Subcutaneous adipose tissue (tissue), 4 donors: Measurements from ENCODE around the gene RSL24D1. TPM values are rescaled to one million over a fixed set of nuclear protein-coding genes. Genes with fewer than 3 reads are reported as not detected.

Experiments used
- total RNA-seq, 4 donors: library from RNA; depleted of rRNA; stranded (reverse); fragments of >200 nt; gene quantifications; one replicate each; pipeline ENCODE4 v1.1.0, GENCODE V29; 2016
- TF ChIP-seq, protein P1 (sequence below): fragments of 450-650 bp; IDR thresholded peaks from one replicate; pipeline ENCODE4 v1.5.1; 2016; ENCODE audit warnings: low read depth, mild to moderate bottlenecking, control low read depth, antibody characterized with exemption, moderate library complexity

RSL24D1 gene
- total RNA-seq, 4 donors from 2014 or later: 53.3 to 101 (median 74.3) TPM

DNA sequence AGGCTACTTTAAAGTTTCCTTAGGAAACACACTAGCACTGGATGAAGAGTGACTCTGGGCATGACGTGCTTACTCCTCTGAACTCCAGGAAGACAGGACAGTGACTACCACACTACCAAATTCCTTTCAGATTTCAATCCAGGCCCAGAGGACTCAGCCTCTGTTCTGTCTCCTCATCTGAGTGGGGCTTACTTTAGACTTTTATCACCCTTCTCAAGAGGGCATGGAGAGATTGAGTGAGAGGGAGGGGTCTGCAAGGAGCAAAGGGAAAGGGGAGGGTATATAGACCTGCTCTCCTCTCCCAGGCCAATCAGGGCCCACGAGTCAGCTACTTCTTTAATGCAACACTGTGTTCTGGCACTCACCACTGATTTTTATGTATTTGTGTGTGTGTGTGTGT is 29.4 kb upstream of the RSL24D1 start:
- TF ChIP-seq, protein P1, sequence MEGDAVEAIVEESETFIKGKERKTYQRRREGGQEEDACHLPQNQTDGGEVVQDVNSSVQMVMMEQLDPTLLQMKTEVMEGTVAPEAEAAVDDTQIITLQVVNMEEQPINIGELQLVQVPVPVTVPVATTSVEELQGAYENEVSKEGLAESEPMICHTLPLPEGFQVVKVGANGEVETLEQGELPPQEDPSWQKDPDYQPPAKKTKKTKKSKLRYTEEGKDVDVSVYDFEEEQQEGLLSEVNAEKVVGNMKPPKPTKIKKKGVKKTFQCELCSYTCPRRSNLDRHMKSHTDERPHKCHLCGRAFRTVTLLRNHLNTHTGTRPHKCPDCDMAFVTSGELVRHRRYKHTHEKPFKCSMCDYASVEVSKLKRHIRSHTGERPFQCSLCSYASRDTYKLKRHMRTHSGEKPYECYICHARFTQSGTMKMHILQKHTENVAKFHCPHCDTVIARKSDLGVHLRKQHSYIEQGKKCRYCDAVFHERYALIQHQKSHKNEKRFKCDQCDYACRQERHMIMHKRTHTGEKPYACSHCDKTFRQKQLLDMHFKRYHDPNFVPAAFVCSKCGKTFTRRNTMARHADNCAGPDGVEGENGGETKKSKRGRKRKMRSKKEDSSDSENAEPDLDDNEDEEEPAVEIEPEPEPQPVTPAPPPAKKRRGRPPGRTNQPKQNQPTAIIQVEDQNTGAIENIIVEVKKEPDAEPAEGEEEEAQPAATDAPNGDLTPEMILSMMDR: no peak

DNA sequence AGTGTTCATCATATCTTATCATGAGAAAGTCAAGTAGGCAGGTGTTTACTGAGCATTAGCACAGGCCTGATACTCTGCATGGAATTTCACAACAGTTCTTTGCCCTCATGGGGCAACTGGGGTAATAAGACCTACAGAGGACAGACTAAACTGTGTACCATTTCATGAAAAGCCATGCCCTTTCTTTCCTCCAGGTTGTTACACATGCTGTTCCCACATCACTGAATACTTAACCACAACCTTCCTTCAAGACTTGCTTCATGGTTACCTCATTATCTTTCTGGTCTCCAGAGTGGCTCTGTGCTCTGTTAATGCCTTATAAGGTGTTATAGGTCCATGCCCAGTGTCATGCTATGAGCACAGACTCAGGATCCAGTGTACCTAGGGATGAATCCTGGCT is 28.2 kb upstream of the RSL24D1 start:
- TF ChIP-seq, protein P1: no peak

DNA sequence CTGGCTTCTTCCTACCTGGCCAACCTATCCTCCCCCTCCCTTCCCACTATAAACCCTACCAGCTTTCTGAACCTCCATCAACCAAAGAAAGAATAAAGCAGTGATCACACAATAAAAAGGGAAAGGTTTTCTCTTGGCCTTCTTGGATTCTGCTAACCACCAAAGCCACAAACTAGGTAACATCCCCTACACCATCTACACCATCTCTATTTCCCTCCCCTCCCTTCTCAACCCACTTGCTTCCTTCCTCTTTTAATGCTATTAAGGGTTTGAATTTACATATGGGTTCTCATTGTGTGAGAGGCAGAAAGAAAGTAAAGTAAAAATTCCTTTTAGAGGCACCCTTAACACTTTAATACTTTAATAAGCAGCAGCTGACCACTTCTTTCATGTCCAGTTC is 25.8 kb upstream of the RSL24D1 start:
- TF ChIP-seq, protein P1: no peak

DNA sequence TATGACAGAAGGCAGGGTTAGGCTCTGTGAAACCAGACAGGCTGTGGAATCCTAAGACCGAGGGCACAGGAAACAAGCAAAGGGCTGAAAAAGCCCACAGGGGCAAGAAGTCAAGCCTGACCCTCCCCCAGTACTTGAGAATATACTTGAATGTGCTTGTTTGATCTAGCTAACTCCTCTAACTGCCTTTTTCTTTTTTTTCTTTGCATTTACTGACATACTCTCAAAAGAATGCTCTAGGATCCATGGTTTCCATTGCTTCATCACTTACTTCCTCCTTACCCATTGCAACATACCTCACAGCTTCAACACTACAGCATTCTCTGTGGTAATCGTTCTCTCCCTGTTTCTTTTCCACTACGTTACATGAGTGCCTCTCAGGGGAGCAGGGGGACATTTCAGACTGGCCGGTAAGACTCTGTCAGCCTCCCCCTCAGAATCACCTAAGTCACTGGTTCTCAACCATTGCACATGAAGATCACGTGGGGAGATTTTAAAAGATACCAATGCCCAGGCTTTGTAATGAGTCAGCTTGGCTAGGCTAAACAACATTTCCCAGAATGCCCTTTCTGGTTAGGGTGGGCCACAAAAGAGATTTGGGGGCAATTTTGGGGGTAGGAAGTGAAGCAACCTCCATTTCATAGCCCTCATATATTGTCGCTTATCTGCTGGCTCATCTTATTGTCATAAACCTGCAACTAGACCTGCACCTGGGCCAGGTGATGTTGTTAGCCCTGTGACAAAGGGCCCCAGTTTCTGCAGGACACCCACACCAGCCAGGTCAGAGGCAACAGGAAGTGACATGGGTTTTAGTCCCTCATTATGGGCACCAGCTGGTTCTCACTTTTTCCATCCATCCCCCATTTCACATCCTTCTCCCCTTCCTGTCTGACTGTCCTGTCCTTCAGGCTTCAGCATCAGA is 24.6 kb upstream of the RSL24D1 start:
- TF ChIP-seq, protein P1: no peak

DNA sequence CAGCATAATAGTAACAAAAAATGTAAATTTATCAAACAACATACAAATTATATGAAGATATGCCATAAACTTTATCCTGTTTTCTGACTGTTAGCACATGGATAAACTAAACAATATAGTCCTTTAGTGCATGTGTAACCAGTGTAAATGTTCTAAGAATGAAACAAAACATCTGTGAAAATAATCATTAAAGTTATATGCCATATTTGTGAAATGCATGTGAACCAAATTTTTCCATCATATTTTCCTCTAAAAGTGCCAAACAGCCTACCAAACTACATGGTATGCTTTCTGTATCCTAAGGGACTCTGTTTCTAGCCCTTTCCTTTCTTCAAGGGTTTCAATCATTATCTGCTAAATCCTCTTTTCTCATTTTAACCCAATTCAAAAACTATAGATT is 23.9 kb upstream of the RSL24D1 start:
- TF ChIP-seq, protein P1: no peak

DNA sequence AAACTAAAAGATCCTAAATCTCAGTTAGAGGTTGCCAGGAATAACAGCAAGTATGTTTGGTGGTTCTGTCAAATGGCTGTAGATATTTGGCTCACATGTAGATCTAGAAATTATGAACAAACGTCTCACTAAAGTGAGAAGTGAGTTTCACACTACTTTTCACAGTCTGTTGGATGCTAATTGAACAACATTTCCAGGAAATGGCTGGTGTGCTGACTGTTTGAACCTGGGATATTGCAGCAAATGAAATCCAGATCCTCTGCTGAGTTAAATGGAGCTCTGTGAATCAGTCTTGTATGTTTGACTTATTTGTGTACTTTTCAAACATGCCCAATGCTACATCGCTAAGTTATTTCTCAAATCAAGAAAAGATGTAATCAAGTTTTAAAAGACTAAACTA is 21.3 kb upstream of the RSL24D1 start:
- TF ChIP-seq, protein P1: no peak

DNA sequence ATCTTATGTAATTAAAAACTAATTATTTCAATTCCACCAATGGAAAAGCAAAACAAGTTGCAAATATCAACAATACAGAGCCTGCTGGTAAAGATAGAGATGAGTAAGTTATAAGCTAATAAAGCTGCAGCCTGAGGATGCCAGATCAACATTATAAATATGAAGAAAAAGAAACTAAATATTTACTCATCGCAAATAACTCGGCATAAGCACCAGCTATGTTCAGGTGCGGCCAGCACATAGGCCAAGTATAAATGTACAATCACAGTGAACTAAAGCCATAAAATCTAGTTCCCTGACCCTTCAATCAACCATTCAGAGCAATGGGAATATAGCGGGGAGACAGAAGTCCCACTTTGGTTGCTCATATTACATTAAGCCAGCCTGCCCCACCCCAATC is 7.7 kb upstream of the RSL24D1 start:
- TF ChIP-seq, protein P1: no peak
